HG03354 (cell line): ENCODE results near the gene BUB1B.

Experiments
- ATAC-seq: cut with Tn5 transposase; IDR thresholded peaks from one replicate; pipeline ENCODE4 v1.9.1; 2021; ENCODE audit warnings: mild to moderate bottlenecking; ENCODE audit not compliant: unreplicated experiment, poor library complexity, severe bottlenecking

The BUB1B gene

DNA sequence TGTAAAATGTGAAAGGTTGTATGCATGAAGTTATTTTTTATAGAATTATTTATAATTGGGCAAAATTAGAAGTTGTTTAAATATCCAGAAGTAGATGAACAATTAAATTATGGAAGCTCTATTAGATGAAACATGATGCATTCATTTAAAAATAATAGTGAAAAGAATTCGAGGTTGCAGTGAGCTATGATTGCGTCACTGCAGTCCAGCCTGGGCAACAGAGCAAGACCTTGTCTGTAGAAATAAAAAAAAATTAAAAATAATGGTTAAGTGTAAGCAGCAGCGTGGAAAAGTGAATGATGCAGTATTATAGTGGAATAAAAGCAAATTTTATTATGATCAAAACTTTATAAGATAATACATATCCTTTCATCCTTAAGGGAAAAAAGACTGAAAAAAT, 14.3 kb downstream of the BUB1B start:
- ATAC-seq = no peak

DNA sequence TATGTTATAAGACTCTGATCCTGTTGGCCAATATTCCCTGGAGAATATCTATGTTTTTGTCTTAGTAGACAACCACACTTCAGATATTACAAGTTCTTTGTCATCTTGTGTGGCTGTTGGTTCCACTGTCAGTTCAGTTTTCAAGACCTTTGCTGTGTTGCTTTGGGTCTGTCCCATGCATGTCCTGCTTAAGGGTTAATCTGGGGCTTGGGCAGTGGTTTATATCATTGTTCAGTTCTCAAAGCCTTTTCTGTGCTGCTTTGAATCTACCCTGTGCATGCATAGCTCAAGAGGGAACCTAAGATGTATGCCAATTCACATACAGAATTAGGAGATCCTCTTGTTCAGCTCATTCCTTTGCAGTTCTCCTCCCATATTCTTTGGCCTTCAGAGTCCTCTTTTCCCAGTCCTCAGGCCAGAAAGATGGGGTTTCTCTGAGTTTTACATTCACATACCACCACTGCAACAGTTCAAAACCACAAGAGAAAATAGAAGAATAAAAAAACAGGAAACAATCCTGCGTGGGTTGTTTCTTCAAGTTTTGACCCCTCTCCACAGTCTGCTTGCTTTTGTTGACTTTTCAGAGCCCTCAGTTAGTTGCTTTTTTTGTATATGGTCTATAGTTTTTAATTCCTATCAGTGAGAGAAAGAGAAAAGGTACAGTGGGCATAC, 21.6 kb downstream of the BUB1B start:
- no peak for ATAC-seq

DNA sequence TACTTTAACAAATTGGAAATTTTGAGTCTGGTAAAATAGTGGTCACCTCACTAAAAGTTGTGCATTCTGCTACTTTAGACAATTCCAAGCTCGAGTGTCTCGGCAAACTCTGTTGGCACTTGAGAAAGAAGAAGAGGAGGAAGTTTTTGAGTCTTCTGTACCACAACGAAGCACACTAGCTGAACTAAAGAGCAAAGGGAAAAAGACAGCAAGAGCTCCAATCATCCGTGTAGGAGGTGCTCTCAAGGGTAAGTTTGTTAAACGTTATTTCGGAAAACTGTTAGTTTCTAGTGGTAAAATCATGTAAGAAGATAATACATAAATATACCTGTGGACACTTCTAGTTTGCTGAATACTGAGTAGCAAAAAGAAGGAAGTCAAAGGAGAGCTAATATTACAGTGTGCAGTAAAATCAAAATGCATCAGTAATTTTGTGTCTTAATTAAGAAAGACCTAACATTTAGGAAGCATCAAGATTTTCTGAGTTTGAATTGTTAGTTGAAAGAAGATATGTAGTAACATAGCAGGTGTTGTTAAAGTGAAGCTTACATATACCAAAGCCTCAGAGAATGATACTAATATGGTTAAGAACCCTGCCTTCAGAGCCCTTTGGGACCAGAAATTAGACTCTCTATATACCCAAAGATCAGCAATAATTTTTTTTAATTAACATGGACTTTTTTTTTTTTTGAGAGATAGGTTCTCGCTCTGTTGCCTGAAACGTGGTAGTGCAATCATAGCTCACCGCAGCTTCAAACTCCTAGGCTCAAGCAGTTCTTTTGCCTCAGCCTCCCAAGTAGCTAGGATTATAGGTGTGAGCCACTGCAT, 23.0 kb downstream of the BUB1B start:
- ATAC-seq = no peak

DNA sequence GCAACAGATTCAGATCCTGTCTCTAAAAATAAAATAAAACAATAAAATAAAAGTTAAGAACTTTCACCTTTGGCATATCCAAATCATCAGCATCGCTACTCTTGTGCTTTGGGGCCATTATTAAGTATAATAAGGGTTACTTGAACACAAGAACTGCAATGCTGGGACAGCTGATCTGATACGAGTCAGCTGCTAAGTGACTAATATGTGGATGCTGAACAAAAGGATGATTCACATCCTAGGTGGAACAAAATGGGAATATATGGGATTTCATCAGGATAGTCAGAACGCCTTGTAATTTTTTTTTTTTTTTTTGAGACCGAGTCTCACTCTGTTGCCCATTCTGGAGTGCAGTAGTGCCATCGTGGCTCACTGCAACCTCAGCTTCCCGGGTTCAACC, 29.7 kb downstream of the BUB1B start:
- no peak for ATAC-seq

DNA sequence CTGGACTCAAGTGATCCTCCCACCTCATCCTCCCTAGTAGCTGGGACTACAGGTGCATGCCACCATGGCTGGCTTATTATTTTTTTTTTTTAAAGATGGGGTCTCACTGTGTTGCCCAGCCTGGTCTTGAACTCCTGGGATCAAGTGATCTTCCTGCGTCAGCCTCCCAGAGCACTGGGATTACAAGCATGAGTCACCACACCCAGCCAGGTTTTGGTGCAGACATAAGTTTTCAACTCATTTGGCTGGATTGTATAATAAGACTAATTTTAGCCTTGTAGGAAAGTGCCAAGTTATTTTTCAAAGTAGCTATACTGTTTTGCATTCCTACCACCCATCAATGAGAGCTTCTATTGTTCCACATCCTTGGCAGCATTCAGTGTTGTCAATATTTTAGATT, 32.1 kb downstream of the BUB1B start:
- ATAC-seq = no peak

DNA sequence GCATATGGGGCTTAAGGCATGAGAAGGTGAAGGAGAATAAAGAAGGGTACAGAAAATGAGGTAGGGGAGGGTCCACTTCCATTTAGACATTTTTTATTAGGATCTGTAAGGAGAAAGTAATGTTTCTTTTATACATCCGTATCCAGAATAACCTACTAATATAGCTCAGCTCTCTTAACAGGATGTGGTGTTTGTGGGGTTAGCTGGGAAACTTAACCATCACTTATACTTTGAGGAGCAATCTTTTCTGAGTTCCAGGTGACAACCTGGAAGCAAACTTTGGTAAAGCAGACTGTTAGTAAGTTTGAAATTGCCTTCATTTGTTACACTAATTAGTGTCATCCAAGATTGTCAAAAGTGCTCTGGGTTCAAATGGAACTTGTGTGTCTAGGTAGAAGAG, 36.6 kb downstream of the BUB1B start:
- ATAC-seq = no peak

DNA sequence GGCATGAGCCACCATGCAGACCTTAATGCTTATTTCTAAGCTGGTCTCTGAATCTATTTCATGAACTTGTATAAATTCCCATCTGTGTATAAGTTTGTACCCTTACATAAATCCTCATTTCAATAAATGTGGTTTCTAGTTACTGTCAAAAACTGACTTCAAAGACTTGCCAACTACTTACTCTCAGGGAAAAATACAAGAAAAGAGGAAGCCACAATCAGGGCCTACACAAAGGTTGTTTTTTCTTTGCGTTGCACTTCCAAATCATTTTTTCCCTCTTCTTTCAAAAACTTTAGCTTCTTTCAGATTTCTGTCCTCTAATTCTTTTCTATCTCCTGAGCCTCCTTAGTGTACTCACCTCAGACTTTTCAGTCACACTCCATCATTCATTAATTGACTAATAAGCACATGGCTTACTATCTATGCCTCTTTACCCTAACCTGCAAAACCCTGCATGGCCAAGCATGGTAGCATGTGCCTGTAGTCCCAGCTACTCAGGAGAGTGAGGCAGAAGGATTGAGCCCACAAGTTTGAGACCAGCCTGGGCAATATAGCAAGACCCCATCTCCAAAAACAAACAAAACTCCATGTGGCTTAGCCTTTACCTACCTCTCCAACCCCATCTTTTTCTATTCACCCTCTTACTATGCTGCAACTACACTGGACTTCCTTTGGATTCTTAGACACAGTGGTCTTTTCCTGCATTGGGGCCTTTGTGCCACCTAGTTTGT, 37.7 kb downstream of the BUB1B start:
- no peak for ATAC-seq

DNA sequence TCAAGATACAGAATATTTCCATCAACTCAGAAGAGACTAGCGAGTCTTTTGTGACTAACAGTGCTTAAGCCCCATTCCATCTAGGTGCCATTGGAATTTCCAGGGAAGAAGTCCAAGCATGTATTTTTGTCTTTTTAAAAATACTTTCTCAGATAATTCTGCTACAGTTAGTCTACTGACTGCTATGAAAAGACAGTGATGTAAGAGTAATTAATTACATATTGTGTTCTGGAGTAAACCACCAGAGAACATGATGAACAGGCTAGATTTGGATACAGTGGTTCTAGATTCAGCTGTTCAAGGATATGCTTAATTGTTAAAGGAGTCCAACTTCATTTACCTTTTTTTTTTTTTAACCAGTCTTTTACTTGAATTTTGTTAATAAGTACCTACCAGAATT, 43.2 kb downstream of the BUB1B start:
- ATAC-seq = no peak

DNA sequence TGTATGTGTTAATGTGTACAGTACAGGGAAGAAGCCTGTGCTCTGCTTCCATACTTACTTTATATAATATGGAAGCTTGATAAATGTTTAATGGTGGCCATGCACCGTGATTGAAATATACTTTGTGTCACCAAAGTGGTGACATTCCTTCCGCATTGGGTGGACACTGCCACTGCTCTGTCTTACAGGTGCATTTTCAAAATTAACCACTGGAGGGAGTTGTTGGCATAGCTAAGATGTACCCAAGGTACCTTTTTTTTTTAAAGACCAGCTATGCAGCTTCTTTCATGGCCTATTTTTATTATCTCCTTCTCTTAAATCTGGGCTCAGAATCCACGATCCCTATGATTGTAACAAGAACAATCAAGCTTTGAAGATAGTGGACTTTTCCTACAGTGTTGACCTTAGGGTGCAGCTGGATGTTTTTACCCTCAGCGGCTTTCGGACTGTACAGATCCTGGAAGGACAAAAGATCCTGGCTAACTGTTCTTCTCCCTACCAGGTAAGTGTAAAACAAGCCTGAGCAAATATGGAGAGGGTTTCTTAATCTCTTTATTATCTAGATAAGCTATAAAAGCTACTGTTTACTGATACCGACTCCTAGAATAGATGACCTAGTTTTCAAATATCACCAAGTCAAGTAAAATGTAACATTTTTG, 56.4 kb downstream of the BUB1B start:
- no peak for ATAC-seq

DNA sequence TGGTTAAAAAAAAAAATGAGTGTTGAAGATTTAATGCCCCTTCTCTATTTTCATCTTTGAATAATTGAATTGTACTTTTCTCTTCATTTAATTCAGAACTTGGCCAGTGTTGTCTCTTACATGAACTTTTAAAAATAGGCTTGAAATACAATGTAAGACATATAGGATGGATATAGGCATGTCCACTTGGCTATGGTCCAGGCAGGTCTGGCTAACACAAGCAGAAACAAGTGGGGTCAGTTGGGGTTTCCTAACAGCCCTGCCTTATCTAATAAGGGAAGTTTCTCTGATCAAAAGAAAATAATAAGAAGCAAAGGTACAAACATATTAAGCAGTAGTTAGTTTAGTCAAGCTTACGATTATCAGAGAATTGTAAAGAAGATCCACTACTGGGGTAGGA, 58.9 kb downstream of the BUB1B start:
- no peak for ATAC-seq

DNA sequence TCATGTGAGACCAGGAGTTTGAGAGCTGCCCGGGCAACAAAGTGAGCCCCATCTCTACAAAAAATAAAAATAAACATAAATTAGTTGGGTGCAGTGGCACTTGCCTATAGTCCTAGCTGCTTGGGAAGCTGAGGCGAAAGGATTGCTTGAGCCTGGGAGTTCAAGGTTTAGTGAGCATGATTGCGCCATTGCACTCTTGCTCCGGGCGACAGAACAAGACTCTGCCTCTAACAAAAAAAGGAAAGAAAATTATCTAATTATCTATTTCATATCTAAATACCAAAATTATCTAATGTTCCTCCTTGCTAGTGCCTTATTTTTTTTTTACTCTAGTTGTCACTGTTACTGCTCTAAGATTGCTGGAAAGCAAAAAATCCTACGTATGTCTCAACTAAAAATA, 61.3 kb downstream of the BUB1B start:
- no peak for ATAC-seq

DNA sequence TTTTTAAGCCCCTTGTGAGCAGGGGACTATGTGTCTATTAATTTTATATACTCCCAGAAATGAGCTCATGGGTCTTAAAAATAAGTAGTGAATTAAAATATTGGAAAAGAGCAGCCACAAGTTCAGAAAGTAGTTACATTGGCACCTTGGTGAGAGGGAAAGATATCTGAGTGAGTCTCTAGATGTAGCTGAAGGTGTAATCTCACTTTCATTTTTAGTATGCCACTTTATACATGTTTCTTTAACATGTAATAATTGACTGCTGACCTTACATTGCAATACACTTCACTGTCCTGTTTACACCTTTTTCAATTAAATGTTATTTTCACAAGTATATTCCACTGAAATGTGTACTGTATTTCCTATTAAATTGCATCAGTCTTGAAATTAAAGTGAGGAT, 65.9 kb downstream of the BUB1B start:
- ATAC-seq = no peak

DNA sequence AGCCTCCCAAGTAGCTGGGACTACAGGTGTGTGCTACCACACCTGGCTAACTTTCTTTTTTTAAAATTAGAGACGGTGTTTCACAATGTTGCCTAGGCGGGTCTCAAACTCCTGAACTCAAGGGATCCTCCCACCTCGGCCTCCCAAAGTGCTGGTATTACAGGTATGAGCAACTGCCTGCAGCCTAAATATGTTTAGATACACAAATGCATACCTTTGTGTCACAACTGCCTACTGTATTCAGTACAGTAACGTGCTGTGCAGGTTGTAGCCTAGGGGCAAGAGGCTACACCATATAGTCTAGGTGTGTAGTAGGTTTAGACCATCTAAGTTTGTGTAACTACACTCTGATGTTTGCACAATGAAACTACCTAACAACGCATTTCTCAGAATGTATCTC, 68.4 kb downstream of the BUB1B start:
- no peak for ATAC-seq

DNA sequence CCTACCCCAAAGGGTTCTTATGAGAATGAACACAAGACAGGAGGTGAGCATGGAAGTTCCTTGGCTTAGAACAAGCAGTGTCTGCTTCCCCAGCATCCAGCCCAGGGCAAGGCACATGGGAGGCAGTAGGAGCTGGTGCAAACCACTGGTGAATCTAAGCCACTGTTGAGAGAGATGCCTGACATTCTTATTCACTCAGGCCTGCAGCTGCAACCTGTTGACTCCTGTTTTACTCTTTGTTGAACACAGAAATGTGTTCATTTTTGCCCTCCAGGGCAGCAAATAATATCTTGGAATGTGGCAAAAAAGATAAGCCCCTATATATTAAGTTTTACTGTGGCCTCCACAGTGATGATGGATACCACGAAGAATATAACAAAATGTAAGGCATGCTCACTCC, 69.1 kb downstream of the BUB1B start:
- no peak for ATAC-seq

DNA sequence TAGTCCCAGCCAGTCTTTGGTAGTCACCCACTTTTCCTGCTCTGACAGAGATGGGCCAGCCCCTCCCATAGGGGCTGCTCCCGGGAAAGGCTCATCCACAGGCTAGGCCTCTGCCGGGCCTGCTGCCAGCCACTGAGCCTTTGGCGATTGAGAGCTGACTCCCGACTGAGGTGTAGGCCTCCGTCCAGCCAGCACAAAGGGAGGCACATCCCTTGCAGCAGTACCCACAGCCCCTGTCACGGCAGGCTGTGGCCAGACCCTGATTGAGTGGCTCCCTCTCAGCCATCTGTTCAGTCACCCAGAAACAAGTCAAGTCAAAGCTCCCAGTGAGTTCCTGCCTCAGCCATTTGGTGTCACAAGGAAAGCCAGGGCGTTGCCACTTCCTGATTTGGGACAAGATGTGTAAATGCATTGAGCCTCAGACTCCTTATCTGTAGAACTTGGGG, 71.8 kb downstream of the BUB1B start:
- no peak for ATAC-seq

DNA sequence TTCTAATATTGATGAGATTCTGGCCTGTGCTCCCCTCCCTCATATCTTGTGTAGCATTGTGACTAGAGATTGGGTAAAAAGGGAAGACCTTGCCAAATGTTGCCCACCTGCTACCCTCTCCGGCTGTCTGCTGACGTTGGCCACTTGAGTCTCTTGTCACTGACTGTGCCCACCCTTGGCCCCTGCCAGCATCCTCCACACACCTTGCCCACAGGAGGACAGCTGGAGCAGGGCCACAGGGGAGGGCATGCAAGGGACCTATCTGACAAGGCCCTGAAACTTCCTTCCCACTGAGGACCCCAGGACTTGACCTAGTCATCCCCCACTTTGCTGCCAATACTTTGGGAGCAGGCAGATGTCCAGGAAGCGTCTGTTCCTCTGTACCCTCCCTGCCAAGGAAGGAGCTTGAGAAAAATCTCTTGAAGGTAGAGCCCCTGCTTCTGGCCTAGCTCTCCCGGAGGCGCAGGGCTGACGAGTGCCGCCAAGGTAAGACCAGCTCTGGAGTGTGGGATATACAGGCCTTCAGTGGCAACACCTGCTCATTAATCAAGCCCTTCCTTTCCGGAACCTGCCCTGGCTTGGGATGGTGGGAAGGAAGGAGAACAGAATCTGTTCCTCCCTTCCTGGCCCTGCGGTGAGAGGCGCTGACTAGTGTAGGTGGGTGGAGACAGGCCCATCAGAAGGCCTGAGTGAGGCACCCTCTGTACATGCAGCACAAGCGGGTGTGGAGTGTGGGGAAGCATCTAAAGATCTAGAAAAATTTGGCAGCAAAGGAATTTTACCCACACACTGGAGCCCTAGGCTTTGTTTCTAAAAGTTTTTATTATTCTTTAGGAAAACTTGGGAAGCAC, 73.1 kb downstream of the BUB1B start:
- ATAC-seq = no peak

DNA sequence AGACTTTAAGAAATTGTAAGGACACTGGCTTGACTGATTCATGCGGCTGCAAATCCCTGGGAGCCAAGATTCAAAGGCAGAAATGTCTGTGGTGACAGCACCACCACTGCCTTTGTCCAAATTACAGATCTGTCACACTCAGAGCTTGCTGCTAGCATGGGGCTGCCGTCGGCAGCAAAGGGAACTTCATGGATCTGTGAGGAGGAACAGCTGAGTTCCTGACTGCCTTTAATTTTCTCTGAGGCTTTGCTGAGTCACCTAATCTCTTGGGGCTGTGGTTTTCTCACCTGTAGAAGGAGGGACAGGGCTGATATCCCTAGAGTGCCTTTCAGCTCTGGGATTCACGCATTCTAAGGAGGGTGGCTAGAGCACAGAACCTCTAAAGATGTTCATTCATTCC, 73.9 kb downstream of the BUB1B start:
- no peak for ATAC-seq

DNA sequence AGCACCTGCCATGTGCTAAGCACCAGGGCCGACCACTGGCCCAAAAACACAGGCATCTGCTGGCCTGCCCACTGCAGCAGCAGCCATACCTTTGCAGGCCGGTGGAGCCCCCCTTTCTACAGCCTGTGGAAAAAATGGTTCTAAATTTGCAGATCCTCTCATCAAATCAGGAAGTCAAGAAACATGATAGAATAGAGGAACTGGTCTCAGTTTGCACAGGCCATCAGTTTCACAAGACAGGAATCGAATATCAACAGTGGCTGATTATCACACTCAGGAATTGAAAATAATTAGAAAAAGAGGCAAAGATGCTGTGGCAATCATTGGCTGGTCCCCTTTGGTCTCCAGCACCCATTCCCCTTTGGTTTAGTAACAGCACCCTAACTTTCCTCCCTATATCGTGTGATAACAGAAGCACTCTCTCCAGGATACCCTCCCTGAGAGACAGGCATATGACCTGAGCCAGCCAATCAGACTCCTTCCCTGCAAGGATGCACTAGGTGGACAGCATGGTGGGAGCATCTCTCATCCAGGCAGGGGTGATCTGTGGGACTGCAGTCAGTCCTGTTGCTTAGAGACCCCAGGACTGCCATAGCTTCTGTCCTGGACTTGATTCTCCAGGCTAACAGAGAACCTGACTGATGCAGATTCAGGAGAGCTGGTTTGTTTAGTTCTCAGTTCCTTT, 74.5 kb downstream of the BUB1B start:
- ATAC-seq = no peak
